GM21390 (cell line): ENCODE results near the gene COL6A2.

Experiments
- ATAC-seq: cut with Tn5 transposase; IDR thresholded peaks from one replicate; pipeline ENCODE4 v1.9.1; 2021; ENCODE audit not compliant: unreplicated experiment

COL6A2 gene

GRCh38 chr21:46153247-46154154 lies 55.6 kb downstream of the COL6A2 start:
- no peak for ATAC-seq

- ATAC-seq, result no peak
Observed at GRCh38 chr21:46154155-46154954, 56.4 kb downstream of the COL6A2 start.

- ATAC-seq, result no peak
Observed at GRCh38 chr21:46154955-46155513, 57.1 kb downstream of the COL6A2 start.

GRCh38 chr21:46155514-46156377 lies 57.8 kb downstream of the COL6A2 start, which contains the start of gene FTCD:
Gene FTCD, minus strand, starts transcription at chr21:46155579. Its CDS starts 56 bp downstream, at chr21:46155523.
- no peak for ATAC-seq

GRCh38 chr21:46156378-46156645 lies 58.4 kb downstream of the COL6A2 start:
- ATAC-seq, result no peak

GRCh38 chr21:46156678-46157077 lies 58.8 kb downstream of the COL6A2 start:
- no peak for ATAC-seq

GRCh38 chr21:46157396-46157986 lies 59.6 kb downstream of the COL6A2 start:
- no peak for ATAC-seq

- no peak for ATAC-seq
Observed at GRCh38 chr21:46157987-46158451, 60.1 kb downstream of the COL6A2 start.

GRCh38 chr21:46158666-46159300 lies 60.9 kb downstream of the COL6A2 start:
- ATAC-seq, result no peak

- no peak for ATAC-seq
Observed at GRCh38 chr21:46159390-46159789, 61.5 kb downstream of the COL6A2 start.

GRCh38 chr21:46159841-46160656 lies 62.1 kb downstream of the COL6A2 start:
- ATAC-seq, result no peak

- no peak for ATAC-seq
Observed at GRCh38 chr21:46160657-46160906, 62.7 kb downstream of the COL6A2 start.

- no peak for ATAC-seq
Observed at GRCh38 chr21:46160907-46161632, 63.2 kb downstream of the COL6A2 start.

- no peak for ATAC-seq
Observed at GRCh38 chr21:46161633-46162592, 64.0 kb downstream of the COL6A2 start.

GRCh38 chr21:46163380-46163779 lies 65.5 kb downstream of the COL6A2 start:
- no peak for ATAC-seq

- no peak for ATAC-seq
Observed at GRCh38 chr21:46165098-46165497, 67.2 kb downstream of the COL6A2 start.

- no peak for ATAC-seq
Observed at GRCh38 chr21:46168238-46168637, 70.3 kb downstream of the COL6A2 start.
